Measurements from ENCODE around the gene AGRP.
A peak's percentile ranks its signal among the peaks of the same experiment; 100 is the strongest.

The AGRP gene

DNA sequence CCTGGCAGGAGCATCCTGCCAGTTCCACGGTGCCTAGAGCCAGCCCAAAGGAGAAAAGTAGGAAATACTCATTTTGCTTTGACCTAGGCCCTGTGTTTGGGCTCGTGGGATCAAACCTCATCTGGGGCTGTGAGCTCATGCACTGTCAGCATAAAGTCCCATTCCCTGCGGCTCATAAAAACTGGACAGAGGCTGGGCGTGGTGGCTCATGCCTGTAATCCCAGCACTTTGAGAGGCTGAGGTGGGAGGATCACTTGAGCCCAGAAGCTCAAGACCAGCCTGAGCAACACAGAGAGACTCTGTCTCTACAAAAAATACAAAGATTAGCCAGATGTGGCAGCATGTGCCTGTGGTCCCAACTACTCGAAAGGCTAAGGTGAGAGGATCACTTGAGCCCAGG lies 20.3 kb downstream of the AGRP start:
- H3K4me1 ChIP-seq = peaks cover 28% of the 10 kb centered on the region
- no peaks in the 10 kb centered on the region for H3K9me3 ChIP-seq (ENCODE audit: control insufficient read depth, low read length)
- TF ChIP-seq CTCF (IDR thresholded peaks at IDR 0.05) = no peak
- H3K4me3 ChIP-seq (ENCODE audit: low read depth, low read length) = no peak overlapping the region
- H3K27ac ChIP-seq = no peak overlapping the region
- no peak overlapping the region for H3K9ac ChIP-seq
- no peaks in the 10 kb centered on the region for H3K36me3 ChIP-seq (ENCODE audit: control insufficient read depth, insufficient read depth, low read length)
- no peak overlapping the region for H3K4me2 ChIP-seq (ENCODE audit: low read length)
- peaks cover 80% of the 10 kb centered on the region for H3K79me2 ChIP-seq
- H2AFZ ChIP-seq = no peak overlapping the region
- no peaks in the 10 kb centered on the region for H3K27me3 ChIP-seq (ENCODE audit: control insufficient read depth, insufficient read depth, low read length)

DNA sequence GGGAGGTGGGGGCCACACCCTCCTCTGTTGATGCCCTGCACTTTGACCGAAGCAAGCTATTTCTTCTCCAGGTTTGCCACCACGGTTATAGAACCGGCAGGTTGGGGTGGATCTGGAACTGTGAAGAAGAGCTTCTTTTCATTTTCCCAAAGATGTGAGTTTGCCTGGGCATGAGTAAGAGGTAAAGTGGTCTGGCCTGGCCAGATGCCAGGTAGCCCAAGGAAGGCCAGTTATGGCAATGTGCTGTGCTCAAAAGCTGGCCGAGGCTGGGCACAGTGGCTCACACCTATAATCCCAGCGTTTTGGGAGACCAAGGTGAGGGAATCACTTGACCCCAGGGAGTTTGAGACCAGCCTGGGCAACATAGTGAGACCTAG lies 21.1 kb downstream of the AGRP start:
- Histone ChIP-seq H3K9ac (no peak overlapping the region), H3K4me1 (peaks cover 34% of the 10 kb centered on the region), H3K4me3 (ENCODE audit: low read depth, low read length) (no peak overlapping the region), H3K27ac (no peak overlapping the region), H2AFZ (no peak overlapping the region), H3K9me3 (ENCODE audit: control insufficient read depth, low read length) (no peaks in the 10 kb centered on the region), H3K79me2 (peaks cover 72% of the 10 kb centered on the region), H3K4me2 (ENCODE audit: low read length) (no peak overlapping the region), H3K36me3 (ENCODE audit: control insufficient read depth, insufficient read depth, low read length) (no peaks in the 10 kb centered on the region), H3K27me3 (ENCODE audit: control insufficient read depth, insufficient read depth, low read length) (no peaks in the 10 kb centered on the region)
- TF ChIP-seq CTCF (IDR thresholded peaks at IDR 0.05) = no peak

DNA sequence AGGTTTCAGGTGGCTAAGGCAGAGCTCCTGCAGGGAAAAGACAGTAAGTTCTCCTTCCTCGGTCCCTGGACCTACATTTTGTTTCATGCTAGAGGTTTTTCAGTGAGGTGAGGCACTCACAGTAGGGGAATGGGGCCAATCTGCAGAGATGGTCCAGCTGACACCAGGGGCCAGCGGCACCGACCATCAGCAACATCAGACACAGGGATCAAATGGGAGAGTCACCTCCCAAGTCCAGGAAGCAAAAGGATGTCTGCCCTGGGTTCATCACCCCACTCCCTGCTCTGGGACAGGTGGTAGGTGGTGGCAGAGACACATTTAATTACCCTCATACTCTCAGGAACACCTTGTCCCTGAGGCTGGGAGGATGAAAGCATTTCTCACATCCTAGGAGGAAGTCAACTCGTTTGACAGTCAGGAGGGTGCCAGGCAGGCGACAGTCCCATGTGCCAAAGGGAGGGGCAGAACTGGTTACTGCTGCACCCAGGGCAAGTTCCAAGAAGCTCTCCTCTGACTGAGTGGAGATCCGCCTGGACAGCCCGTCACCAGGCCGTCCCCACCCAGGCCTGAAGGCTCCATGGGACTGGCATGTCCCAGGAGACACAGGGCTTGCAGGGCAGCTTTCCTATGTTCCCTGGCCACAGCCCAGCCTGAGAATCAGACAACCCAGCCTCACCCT lies 21.6 kb downstream of the AGRP start:
- Histone ChIP-seq H3K4me3 (ENCODE audit: low read depth, low read length) (no peak overlapping the region), H3K36me3 (ENCODE audit: control insufficient read depth, insufficient read depth, low read length) (no peaks in the 10 kb centered on the region), H3K79me2 (peaks cover 70% of the 10 kb centered on the region), H3K27me3 (ENCODE audit: control insufficient read depth, insufficient read depth, low read length) (no peaks in the 10 kb centered on the region), H3K27ac (no peak overlapping the region), H3K4me2 (ENCODE audit: low read length) (no peak overlapping the region), H3K9me3 (ENCODE audit: control insufficient read depth, low read length) (no peaks in the 10 kb centered on the region), H3K9ac (no peak overlapping the region), H2AFZ (no peak overlapping the region), H3K4me1 (peaks cover 39% of the 10 kb centered on the region)
- TF ChIP-seq CTCF (IDR thresholded peaks at IDR 0.05) = no peak

DNA sequence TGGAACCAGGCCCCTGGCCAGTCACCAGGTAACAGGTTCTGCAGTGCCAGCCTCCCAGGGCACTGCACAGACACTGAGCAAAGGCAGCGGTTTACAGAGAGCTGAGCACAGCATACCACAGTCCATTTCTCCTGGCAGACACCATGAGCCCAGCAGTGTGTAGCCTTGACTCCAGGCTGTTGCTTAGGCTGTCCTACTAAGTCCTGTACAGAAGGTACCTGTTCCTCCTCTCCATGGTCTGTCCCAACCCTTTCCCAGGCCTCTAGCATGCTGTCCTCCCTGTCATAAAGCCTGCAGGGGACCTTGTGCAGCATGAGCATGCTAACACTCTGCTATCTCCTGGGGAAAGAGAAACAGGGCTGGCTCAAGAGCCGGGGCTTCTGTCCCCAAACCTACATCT lies 22.4 kb downstream of the AGRP start:
- H3K79me2 ChIP-seq = peaks cover 72% of the 10 kb centered on the region
- H3K27me3 ChIP-seq (ENCODE audit: control insufficient read depth, insufficient read depth, low read length) = no peaks in the 10 kb centered on the region
- H3K4me2 ChIP-seq (ENCODE audit: low read length) = no peak overlapping the region
- no peak overlapping the region for H3K9ac ChIP-seq
- H3K4me3 ChIP-seq (ENCODE audit: low read depth, low read length) = no peak overlapping the region
- H3K36me3 ChIP-seq (ENCODE audit: control insufficient read depth, insufficient read depth, low read length) = no peaks in the 10 kb centered on the region
- H3K9me3 ChIP-seq (ENCODE audit: control insufficient read depth, low read length) = no peaks in the 10 kb centered on the region
- peak overlapping the region; percentile 11 for H3K27ac ChIP-seq
- no peak for TF ChIP-seq CTCF (IDR thresholded peaks at IDR 0.05)
- H3K4me1 ChIP-seq = peaks cover 44% of the 10 kb centered on the region
- H2AFZ ChIP-seq = no peak overlapping the region

DNA sequence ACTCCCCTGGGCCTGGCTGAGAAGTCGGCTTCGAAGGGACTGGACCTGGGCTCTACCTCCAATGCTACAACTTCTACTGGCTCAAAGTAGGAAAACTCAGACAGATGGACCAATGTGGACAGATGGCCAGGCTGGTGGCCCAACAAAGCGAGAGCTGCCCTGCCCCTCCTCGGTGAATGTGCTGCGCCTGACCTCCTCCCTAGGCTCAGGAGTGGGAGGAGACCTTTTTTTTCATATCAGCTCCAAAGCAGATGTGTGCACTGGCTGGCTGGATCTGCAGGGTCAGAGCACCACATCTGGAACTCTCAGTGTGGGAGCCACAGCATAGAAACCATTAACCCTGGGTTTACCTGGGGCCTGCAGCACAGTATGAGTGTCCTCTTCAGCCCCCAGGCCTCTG lies 23.2 kb downstream of the AGRP start:
- no peak overlapping the region for H3K4me2 ChIP-seq (ENCODE audit: low read length)
- H3K4me1 ChIP-seq = peaks cover 44% of the 10 kb centered on the region

More for the DNA sequence above, 23.2 kb downstream of the AGRP start:
- Histone ChIP-seq H3K36me3 (ENCODE audit: control insufficient read depth, insufficient read depth, low read length) (no peaks in the 10 kb centered on the region), H2AFZ (no peak overlapping the region), H3K4me3 (ENCODE audit: low read depth, low read length) (no peak overlapping the region), H3K9me3 (ENCODE audit: control insufficient read depth, low read length) (no peaks in the 10 kb centered on the region), H3K27ac (peak overlapping the region; percentile 11), H3K79me2 (peaks cover 72% of the 10 kb centered on the region), H3K9ac (no peak overlapping the region), H3K27me3 (ENCODE audit: control insufficient read depth, insufficient read depth, low read length) (no peaks in the 10 kb centered on the region)
- TF ChIP-seq CTCF (IDR thresholded peaks at IDR 0.05) = no peak

Measured in parathyroid adenoma (tissue), 2 donors.